HEK293 (cell line): ENCODE data around the gene AGAP1.

Experiments used
- CTCF ChIP-seq: fragments of 450-650 bp; formaldehyde crosslinking; IDR thresholded peaks from 2 replicates; pipeline ENCODE4 v1.5.1; 2016; ENCODE audit warnings: missing biosample characterization, missing genetic modification characterization
- GLIS1 ChIP-seq: fragments of 450-650 bp; formaldehyde crosslinking; IDR thresholded peaks from 2 replicates; pipeline ENCODE4 v1.5.1; 2016; ENCODE audit warnings: missing biosample characterization, missing genetic modification characterization
- SALL2 ChIP-seq: fragments of 450-650 bp; formaldehyde crosslinking; IDR thresholded peaks from 2 replicates; pipeline ENCODE4 v1.5.0; 2017; ENCODE audit warnings: missing biosample characterization, mild to moderate bottlenecking, missing genetic modification characterization, borderline replicate concordance
- ZNF704 ChIP-seq: fragments of 450-650 bp; formaldehyde crosslinking; IDR thresholded peaks from 2 replicates; pipeline ENCODE4 v1.5.1; 2016; ENCODE audit warnings: missing biosample characterization, missing genetic modification characterization
- ZNF768 ChIP-seq: fragments of 450-650 bp; formaldehyde crosslinking; IDR thresholded peaks from 2 replicates; pipeline ENCODE4 v1.5.1; 2018; ENCODE audit warnings: missing biosample characterization, mild to moderate bottlenecking, missing genetic modification characterization

- TF ChIP-seq ZNF704 (tag by site-specific recombination) (no peak), GLIS1 (tag by site-specific recombination) (no peak), SALL2 (no peak), CTCF (no peak), ZNF768 (no peak)
Observed at GRCh38 chr2:235546151-235546435, 52.2 kb downstream of the AGAP1 start.
